ENCODE results near the gene MVP.

The MVP gene

GRCh38 chr16:29875206-29875605 lies 54.9 kb downstream of the MVP start:
- DNase-seq (ENCODE audit: low read depth), result no peak

DNA sequence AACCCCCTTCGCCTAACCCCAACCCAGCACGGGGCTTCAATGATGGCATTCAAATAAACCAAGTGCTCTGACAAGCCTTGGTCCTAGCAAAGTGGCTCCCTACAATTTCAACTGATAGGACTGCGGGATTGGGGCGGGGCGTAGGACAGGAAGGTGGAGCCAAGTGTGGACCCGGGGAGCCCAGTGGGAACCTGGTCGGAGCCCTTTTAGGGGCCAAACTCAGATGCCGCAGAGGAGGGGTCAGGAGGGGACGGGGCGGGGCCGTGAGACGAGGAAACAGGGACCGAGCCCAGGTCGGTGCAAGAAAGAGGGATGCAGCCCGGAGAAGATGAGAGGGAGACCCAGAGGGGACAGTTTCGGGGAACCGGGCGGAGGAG lies 55.9 kb downstream of the MVP start:
- no peak for DNase-seq (ENCODE audit: low read depth)
- TF ChIP-seq, protein P1, sequence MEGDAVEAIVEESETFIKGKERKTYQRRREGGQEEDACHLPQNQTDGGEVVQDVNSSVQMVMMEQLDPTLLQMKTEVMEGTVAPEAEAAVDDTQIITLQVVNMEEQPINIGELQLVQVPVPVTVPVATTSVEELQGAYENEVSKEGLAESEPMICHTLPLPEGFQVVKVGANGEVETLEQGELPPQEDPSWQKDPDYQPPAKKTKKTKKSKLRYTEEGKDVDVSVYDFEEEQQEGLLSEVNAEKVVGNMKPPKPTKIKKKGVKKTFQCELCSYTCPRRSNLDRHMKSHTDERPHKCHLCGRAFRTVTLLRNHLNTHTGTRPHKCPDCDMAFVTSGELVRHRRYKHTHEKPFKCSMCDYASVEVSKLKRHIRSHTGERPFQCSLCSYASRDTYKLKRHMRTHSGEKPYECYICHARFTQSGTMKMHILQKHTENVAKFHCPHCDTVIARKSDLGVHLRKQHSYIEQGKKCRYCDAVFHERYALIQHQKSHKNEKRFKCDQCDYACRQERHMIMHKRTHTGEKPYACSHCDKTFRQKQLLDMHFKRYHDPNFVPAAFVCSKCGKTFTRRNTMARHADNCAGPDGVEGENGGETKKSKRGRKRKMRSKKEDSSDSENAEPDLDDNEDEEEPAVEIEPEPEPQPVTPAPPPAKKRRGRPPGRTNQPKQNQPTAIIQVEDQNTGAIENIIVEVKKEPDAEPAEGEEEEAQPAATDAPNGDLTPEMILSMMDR (IDR thresholded peaks at IDR 0.05; ENCODE audit: low read depth, low read length, missing control alignments), result no peak
- H3K4me3 ChIP-seq (ENCODE audit: low read depth, low read length), result no peak overlapping the region

More at GRCh38 chr16:29875206-29875605, 54.9 kb downstream of the MVP start:
- H3K4me3 ChIP-seq (ENCODE audit: low read depth, low read length), result no peak overlapping the region
- TF ChIP-seq, protein P1 (IDR thresholded peaks at IDR 0.05; ENCODE audit: low read depth, low read length, missing control alignments), result no peak

GRCh38 chr16:29876594-29877249 lies 56.5 kb downstream of the MVP start:
- H3K4me3 ChIP-seq (ENCODE audit: low read depth, low read length), result no peak overlapping the region

DNA sequence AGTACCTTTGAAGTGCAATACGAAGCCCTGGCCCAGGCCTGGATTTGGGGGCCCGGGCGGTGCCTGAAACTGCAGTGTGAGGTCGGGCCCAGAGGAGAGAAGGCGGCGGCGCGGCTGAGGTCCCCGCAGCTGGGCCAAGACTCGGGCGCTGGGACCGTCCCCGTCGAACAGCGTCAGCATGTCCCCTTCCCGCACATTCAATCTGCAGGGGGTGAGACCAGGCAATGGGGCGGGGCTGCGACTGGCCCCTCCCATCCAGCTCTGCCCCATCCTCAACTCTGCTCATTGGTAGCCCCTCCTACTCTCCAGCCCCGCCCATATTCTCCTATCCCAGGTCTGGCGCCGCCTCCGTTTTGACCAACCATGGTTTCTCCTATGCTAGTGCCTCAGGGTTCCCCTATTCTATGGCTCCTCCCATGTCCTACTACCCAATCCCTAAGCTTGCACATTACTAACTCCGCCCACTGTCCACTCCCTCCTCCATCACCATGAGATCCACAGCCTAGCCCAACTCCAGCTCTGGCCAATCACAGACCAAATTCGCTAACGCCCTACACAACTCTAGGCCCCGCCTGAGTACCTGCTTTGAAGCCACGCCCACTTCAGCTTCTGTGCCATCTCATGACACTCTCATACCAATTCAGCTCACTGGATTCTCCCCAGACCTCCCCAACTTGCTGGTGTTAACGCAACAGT lies 57.2 kb downstream of the MVP start:
- TF ChIP-seq, protein P1 (IDR thresholded peaks at IDR 0.05; ENCODE audit: low read depth, low read length, missing control alignments), result no peak
- no peak overlapping the region for H3K4me3 ChIP-seq (ENCODE audit: low read depth, low read length)
- peak; percentile 56 for DNase-seq (ENCODE audit: low read depth)

More at GRCh38 chr16:29876594-29877249, 56.5 kb downstream of the MVP start:
- TF ChIP-seq, protein P1 (IDR thresholded peaks at IDR 0.05; ENCODE audit: low read depth, low read length, missing control alignments), result no peak
- no peak for DNase-seq (ENCODE audit: low read depth)

- TF ChIP-seq, protein P1 (IDR thresholded peaks at IDR 0.05; ENCODE audit: low read depth, low read length, missing control alignments), result no peak
- H3K4me3 ChIP-seq (ENCODE audit: low read depth, low read length), result no peak overlapping the region
- DNase-seq (ENCODE audit: low read depth), result no peak
Observed at GRCh38 chr16:29878172-29878571, 57.9 kb downstream of the MVP start.

GRCh38 chr16:29881050-29881449 lies 60.8 kb downstream of the MVP start:
- TF ChIP-seq, protein P1 (IDR thresholded peaks at IDR 0.05; ENCODE audit: low read depth, low read length, missing control alignments), result no peak
- DNase-seq (ENCODE audit: low read depth), result no peak
- H3K4me3 ChIP-seq (ENCODE audit: low read depth, low read length), result no peak overlapping the region
